Keratinocyte (primary cell): ENCODE results near the gene UNC13B.

Experiments
- EZH2 ChIP-seq: IDR thresholded peaks from one replicate; pipeline ENCODE4 v1.6.1; 2012; ENCODE audit warnings: inconsistent platforms, mild to moderate bottlenecking, low read length, moderate library complexity
- TF ChIP-seq, protein P1 (sequence below), 3 experiments: IDR thresholded peaks in 1 of 3; conservative IDR thresholded peaks in 1 of 3; optimal IDR thresholded peaks in 1 of 3; 2 replicates in 2 of 3; 3 replicates in 1 of 3; pipeline versions ENCODE3 to v1.5.1; 2011; ENCODE audit warnings: low read length in 3 of 3, mild to moderate bottlenecking in 3 of 3, moderate library complexity in 2 of 3, control low read depth in 1 of 3, inconsistent platforms in 1 of 3; ENCODE audit not compliant: insufficient read depth in 2 of 3; ENCODE audit errors: extremely low read depth in 1 of 3

DNA sequence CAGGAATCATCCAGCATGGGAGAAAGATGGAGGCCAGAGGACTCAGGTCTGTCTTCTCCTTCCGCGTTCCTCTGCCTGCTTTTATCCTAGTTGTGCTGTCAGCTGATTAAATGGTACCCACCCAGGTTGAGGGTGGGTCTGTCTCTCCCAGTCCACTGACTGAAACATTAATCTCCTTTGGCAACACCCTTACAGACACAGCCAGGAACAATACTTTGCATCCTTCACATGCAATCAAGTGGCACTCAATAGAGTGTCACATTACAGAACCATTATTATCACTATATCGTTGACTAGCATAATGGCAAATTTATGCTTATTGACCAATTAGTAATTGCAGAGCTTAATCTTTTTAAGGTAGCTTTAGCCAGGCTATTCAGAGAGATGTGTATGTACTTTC is 64.8 kb downstream of the UNC13B start:
- no peak for TF ChIP-seq EZH2
- TF ChIP-seq, protein P1, sequence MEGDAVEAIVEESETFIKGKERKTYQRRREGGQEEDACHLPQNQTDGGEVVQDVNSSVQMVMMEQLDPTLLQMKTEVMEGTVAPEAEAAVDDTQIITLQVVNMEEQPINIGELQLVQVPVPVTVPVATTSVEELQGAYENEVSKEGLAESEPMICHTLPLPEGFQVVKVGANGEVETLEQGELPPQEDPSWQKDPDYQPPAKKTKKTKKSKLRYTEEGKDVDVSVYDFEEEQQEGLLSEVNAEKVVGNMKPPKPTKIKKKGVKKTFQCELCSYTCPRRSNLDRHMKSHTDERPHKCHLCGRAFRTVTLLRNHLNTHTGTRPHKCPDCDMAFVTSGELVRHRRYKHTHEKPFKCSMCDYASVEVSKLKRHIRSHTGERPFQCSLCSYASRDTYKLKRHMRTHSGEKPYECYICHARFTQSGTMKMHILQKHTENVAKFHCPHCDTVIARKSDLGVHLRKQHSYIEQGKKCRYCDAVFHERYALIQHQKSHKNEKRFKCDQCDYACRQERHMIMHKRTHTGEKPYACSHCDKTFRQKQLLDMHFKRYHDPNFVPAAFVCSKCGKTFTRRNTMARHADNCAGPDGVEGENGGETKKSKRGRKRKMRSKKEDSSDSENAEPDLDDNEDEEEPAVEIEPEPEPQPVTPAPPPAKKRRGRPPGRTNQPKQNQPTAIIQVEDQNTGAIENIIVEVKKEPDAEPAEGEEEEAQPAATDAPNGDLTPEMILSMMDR (optimal IDR thresholded peaks at IDR 0.05 in 1 of 3, IDR thresholded peaks at IDR 0.05 in 1 of 3, conservative IDR thresholded peaks at IDR 0.05 in 1 of 3; ENCODE audit: extremely low read depth in 1 of 3, insufficient read depth in 2 of 3, low read length in 3 of 3) = no peak
